Measurements from ENCODE around the gene C3orf80.
"Not testable (repeated sequence)": the region's sequence is repeated elsewhere in the genome, so short reads cannot be mapped to it uniquely, and the experiment has no call there.

Gene C3orf80

DNA sequence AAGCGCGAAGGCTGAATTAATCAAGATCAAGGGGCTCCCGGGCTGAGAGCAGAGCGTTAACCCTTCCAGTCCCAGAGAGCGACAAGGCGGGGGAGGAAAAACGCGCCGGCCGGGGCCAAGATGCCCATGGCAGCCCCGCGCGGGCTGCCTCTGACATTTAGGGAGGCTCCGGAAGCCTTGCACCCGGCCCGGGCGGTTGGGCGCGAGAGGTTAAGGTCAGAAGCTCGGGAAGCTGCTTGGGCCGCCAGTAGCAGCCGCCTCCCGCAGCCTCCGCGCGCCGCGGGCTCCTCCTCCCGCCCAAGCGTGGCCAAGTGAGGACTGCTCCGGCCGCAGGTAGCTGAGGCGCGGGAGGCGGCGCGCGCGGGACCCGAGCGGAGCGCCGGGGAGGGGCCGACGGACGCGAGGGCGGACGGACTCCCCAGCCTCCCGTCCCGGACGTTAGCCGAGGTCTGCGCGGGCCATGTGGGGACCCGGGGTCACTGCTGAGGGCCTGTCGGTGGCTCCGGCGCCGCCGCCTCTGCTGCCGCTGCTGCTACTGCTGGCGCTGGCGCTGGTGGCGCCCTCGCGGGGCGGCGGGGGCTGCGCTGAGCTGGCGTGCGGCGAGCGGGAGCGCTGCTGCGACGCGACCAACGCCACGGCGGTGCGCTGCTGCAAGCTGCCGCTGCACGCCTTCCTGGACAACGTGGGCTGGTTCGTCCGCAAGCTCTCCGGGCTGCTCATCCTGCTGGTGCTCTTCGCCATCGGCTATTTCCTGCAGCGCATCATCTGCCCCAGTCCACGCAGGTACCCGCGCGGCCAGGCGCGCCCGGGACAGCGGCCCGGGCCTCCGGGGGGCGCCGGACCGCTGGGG lies at the start of gene C3orf80:
Gene C3orf80 (plus strand): TSS at position 247 of the 850 bp plus-strand sequence. CDS start 214 bp downstream, at position 461.
- peak; percentile 63 for DNase-seq (ENCODE audit: low read depth)

DNA sequence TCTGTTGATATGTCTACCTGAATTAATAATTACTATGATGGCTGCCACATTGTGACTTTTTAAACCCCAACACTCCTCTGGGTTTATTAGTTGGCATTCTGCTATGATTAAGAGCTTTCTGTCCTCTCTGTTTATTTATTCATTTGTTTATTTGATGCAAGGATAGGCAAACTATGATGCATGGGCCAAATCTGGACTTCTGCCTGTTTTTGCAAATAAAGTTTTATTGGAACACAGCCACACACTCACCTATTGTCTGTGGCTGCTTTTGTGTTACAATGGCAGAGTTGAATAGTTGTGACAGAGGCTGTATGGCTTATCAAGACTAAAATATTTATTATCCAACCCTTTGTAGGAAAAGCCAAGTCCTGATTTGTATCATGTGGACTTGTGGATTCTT lies 48.3 kb upstream of the C3orf80 start:
- DNase-seq (ENCODE audit: low read depth), result no peak

DNA sequence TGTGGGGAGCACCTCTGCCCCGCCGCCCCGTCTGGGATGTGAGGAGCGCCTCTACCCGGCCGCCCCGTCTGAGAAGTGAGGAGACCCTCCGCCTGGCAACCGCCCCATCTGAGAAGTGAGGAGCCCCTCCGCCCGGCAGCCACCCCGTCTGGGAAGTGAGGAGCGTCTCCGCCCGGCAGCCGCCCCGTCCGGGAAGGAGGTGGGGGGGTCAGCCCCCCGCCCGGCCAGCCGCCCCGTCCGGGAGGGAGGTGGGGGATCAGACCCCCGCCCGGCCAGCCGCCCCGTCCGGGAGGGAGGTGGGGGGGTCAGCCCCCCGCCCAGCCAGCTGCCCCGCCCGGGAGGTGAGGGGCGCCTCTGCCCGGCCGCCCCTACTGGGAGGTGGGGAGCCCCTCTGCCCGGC lies 46.6 kb upstream of the C3orf80 start:
- DNase-seq (ENCODE audit: low read depth), result not testable (repeated sequence)

DNA sequence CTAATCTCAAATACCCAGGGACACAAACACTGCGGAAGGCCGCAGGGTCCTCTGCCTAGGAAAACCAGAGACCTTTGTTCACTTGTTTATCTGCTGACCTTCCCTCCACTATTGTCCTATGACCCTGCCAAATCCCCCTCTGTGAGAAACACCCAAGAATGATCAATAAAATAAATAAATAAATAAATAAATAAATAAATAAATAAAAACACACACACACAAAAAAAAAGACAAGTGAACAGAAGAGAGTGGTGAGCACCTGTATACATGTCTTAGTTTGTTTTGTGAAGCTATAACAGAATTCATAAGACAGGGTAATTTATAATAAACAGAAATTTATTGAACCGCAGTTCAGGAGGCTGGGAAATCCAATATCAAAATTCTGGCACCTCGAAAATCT lies 45.8 kb upstream of the C3orf80 start:
- DNase-seq (ENCODE audit: low read depth), result not testable (repeated sequence)

DNA sequence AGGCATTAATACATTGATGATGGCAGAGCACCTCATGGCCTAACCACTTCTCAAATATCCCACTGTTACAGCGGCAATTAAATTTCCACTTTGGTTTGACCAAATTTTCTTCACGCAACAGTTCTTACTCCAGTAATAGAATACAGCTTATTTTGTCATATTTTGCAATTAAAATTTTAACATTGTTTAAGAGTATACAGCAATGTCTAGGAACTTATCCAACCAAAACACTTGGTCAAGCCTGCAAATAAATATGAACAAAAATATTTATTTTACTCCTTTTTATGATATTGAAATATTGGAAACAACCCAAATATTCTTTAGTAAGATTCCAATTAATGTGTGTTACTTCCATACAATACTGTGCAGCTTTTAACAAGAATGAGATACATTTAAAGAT lies 45.3 kb upstream of the C3orf80 start:
- DNase-seq (ENCODE audit: low read depth), result no peak

DNA sequence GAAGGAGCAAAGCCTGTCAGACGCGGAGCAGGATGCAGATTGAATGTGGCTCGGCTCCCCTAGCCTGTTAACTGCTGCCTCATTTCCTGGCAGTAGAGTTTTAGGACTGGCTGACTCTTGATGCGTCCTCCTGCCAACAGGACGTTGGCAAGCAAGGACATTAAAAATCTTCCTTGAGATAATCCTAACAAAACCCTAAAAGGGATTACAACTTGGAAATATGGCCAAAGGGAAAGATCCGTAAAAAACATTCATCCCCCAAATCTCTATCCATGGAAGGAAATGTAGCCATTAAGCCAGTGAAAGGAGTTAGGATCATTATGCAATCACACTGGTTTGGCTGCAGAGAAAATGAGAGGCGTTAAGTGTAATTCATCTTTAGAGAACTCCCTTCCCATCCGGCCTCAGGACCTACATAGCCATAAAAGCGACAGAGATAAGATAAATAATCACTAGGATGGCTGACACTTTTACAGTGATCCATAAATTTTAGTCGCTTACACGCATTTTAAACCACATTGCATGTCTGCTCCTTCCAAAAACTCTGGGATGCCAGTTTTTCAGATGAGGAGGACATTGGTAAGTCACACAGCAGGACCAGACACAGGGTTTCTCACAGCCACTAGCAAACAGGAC lies 44.5 kb upstream of the C3orf80 start:
- DNase-seq (ENCODE audit: low read depth), result no peak

DNA sequence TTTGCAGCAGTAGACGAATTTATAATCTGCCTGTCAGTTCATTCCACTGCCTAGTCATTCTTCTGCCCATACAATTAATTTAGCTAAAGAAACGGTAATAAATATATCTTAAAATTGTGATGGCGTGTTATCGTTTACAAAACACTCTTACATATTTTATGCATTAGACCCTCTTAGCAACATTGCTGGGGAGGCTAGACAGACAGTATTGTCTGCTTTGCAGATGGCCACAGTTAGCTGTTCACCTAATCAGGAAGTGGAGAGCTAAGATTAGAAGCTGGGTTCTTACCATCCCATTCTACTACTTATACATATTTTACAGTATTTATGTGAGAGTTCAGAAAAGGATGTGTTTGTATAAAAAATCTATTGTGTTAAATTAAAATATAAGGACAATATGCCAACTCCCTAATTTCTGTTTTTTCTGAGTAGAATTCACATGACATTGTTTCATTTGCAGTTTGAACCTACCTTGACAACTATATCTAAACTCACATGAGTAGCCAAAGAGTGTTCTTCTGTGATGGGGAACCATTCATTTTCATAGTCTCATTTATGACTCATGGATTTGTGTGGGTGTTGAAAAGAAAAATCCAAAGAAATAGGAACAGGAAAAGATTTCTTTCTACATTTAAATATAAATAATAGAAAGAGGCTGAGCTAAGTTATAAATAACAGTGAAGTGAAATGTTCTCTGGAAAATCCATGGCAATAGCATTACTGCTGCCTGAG lies 41.7 kb upstream of the C3orf80 start:
- DNase-seq (ENCODE audit: low read depth), result no peak

DNA sequence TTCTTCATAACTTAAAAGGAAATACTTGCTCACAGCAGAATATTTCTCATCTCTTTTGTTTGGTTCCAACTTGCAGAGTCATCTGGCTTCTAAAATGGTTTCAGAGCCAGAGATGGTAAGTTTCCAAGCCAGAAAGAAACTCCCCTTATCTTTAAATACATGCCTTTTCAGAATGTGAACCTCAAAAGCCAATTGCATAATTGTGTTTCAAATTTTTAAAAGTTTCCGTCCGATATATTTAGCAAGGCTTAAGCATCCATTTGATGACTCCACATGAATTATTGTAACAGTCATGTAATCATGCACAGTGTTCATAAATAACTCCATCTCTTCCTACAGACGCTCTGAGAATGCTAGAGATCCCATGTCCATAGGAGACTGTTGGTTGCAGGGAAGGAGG lies 40.6 kb upstream of the C3orf80 start:
- no peak for DNase-seq (ENCODE audit: low read depth)

DNA sequence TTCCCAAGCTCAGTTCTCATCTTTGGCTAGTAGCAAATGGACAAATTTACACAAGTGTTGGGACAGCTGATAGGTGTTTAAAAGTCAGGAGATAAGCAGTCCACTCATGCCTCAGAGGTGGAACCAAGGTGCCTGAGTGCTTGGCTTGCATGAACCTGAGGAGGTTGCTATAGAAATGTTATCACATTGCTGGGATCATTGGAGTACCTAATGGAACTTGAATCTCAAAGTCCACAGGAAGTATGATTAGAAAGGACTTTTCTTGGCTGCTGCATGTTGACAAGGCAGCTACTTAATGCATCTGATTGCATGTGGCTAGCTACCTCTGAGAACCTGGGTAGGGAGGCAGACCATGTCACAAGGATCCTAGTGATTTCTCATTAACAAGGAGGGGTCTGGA lies 39.5 kb upstream of the C3orf80 start:
- no peak for DNase-seq (ENCODE audit: low read depth)

DNA sequence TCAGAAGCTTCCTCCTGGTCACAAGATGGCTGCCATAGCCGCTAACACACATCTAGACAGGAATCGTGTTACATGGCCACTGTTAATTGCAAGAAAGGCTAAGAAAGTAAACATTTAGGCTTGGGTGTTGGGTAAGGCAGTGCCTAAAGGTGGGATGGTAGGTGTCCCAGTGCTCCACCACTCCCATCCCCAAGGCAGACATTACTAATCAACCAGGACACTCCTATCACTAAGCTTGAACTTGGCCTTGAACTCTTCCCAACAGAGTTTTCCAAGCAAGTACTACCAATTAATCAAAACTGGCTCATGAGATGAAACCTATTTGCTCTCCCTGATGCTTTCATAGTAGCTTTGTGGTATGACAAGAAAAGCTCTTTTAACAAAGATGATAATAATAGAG lies 37.9 kb upstream of the C3orf80 start:
- no peak for DNase-seq (ENCODE audit: low read depth)

DNA sequence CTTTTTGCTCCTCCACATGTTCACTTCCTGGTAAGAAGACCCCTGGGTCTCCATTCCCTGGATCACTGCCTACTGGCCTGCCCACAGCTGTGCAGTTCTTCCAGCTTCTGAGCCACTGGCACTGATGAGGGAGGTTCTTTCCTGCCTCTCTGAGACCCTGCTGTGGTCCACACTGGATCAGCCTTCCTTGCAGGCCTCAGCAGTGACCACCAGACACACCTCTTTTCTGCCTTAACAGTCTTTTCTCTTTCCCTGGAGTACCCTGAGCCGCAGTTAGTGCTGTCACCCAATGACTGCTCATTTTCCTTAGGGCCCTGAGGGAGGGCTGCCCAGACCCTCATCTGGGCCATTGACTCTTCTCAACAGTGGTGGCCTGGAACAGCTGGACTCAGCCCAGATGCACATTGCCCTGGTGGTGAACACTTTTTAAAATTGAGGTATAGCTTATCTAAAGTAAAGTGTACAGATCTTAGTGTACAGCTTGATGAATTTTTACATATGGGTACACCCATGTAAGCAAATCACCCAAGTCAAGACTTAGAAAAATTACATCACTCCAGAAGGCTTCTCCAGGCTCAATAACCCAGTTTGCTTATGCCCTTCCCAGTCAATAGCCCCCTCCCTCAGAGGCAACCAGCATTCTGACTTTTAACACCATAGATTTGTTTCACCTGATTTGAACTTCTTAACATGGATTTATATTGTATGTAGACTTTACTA lies 32.8 kb upstream of the C3orf80 start:
- DNase-seq (ENCODE audit: low read depth), result no peak

DNA sequence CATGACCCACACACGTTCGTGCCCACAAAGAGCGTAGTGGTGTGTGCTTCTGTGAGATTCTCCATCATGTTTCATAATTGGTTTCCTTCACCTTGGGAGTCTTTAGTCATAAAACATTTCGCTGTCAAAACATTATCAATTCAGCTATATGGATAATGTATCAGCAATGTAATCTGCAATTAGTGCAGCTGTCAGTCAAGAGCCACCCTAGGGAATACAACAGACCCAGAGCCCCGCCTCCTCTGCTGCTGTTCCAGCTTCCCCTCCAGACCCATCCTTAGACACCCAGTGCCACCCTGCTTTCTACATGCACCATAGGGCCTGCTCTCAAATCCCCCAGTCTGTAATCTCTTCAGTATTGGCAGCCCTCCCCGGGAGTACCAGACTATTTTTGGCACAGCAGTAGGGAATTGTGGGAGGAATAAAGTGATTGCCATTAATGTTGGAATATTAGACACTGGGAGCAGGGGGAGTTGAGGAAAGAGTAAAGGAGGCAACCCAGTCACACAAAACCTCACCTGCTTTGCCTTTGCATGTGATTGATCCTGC lies 31.5 kb upstream of the C3orf80 start:
- DNase-seq (ENCODE audit: low read depth), result no peak

DNA sequence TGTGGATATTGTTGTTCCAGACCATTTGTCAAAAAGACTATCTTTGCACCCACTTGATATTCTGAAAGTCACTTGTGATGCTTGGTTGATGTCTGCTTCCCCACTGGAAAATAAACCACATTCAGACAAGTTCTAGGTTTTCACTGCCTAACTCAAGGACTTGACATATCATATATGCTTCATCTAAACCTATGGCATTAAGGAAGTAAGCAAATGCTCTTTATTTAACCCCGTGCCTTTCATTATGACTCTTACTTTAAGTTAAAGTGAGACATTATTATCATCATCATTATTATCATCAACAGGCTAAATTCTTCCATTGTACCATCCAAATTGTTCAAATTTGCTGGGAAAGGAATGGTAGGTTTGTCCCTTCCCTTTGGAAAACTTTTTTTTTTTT lies 30.8 kb upstream of the C3orf80 start:
- DNase-seq (ENCODE audit: low read depth), result no peak

DNA sequence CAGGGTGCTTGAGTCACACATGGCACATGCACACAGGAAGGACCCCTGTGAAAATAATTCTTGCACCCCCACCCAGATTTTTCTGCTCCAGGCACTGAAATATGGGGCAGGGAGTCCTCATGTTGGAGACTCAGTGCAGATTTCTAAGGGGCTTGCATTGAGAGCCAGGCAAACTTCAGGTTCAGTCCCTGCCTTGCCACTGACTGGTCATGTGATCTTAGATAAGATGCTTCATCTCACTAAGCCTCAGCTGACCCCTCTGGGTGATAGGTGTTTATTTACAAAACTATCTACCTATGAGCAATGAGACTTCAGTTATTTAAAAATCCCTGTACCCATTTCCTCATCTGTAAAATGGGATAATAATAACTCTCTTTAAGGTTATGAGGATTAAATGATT lies 30.1 kb upstream of the C3orf80 start:
- DNase-seq (ENCODE audit: low read depth), result no peak

DNA sequence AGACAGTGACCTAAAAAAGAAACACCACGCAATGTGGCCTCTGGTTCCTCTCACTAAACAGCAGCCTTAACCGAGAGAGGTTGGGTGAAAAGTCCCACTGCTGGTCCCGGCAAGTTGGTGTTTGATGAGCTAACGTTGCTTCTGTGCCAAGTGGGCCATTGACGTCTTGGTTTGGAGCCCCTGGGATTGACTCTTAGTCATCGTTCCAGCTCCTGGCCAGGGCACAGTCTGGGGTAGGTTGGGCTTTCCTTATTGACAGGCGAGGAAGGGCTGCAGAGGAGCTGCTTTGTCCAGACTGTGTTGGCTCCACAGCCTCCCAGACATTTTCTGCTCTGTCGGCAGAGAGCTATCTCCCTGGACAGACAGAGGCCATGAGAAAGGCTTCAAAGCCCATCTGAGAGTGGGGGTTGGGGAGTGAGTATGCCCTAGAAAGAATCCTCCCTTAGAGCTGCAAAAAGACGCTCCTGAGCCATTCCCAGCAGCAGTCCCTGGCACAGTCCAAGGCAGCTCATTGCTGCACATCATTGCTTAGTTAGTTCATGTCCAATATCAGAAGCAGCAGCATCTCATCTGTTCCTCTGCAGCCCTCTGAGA lies 28.6 kb upstream of the C3orf80 start:
- no peak for DNase-seq (ENCODE audit: low read depth)

DNA sequence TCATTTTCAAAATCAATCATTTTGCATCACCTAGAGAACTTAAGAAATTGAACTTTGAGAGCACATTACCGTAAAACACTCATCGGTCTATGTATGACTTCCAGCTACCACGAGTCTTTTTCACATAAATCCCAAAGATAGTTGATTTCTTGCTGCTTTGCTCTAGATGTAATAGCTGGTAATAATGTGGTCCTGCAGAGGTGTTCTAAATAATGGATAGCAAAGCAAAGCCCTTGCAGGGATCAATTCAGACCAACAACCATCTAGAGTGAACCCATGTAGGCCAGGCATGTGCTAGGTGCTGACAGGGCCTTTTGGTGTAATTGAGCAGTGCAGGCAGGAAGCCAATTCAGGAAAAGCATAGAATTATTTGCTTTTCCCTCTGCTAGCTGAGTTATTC lies 26.1 kb upstream of the C3orf80 start:
- no peak for DNase-seq (ENCODE audit: low read depth)

DNA sequence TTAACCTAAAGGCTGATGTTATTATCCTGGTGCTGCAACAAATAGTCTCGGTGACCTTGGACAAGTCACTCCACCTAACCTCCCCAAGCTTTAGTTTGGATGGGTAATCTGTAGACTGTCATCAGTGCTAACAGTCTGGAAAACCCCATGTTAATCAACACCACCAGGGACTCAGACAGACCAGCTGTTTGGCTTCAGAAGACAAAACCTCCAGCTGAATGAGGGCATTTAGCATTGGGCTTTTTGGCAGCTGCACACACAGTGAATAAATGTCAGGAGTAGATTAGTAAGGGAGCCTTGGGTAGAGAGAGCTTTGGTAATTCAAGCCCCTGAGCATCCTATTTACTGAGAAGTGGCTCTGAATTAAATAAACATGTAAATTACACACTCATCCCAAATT lies 24.9 kb upstream of the C3orf80 start:
- DNase-seq (ENCODE audit: low read depth), result no peak

DNA sequence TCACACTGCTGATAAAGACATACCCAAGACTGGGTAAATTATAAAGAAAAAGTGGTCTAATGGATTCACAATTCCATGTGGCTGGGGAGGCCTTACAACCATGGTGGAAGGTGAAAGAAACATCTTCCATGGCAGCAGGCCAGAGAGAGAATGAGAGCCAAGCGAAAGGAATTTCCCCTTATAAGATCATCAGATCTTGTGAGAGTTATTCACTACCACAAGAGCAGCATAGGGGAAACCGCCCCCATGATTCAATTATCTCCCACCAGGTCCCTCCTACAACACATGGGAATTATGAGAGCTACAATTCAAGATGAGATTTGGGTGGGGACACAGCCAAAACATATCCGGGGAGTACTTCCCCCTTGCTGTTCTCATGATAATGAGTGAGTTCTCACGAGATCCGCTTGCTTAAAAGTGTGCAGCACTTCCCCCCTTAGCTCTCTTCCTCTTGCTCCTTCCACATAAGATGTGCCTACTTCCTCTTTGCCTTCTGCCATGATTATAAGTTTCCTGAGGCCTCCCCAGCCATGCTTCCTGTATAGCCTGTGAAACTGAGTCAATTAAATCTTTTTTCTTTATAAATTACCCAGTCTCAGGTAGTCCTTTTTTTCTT lies 20.7 kb upstream of the C3orf80 start:
- not testable (repeated sequence) for DNase-seq (ENCODE audit: low read depth)

DNA sequence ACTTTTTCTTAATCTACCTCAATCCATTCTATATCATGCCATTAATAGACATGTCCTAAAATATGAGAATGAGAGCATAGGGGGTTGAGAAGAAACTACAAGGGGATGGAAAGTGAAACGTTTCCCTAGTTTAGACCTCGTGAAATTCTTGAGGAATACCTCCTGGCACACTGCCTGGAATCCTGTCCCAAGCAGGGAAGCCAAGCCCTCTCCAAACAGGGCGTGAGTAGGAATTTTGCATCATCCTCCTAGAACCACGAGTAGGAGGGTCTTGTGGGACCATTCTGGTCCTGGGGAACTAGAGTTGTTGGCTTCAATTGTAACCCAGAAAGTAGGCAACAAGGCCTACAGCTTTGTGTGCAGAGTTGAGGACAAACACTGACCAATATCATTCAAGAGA lies 19.6 kb upstream of the C3orf80 start:
- DNase-seq (ENCODE audit: low read depth), result no peak

DNA sequence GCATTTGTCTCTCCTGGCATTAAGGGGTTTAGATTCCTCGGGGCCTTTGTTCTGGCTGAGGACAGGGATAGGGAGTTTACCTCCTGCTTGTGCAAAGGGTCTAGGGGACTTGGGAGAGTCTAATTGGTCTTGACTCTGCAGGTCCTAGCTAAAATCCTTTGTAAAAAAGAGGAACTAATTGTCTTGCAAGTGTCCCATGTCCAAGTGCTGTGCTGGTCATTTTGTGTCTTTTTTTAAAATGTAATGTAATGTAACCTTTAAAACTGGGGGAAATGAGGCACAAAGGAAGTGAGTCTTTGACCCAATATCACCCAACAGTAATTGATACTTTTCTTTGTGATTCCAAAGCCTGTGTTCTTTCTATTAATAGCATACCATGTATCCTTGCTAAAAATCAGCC lies 14.9 kb upstream of the C3orf80 start:
- no peak for DNase-seq (ENCODE audit: low read depth)

DNA sequence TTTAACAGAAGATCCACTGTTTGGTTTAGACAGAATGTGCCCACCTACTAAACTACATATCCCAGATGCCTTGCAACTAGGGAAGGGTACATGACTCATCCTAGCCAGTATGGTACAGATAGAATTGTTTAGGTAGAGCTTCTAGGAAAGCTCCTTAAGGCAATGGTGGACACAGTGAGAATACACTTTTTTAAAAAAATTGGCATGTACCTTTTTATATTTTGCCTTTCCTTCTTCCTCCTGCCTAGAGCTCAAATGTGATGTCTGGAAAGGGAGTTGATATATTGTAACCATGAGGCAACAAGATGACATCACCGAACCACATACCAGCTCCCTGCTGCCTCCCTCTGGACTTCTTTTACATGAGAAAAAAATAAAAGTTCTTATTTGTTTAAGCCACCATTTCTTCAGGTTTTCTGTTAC lies 14.4 kb upstream of the C3orf80 start:
- no peak for DNase-seq (ENCODE audit: low read depth)
